HCT116 (cell line): ENCODE data around the gene BAIAP2. TPM values are rescaled to one million over a fixed set of nuclear protein-coding genes. Genes with fewer than 3 reads are reported as not detected.

ENCODE experiments used
- ATAC-seq: fragments of 200-7000 bp; cut with Tn5 transposase; 2 replicates; pipeline ENCODE4 v1.9.1; 2020; ENCODE audit warnings: mild to moderate bottlenecking, moderate library complexity
- BruUV-seq: library from RNA; stranded (reverse); fragments of 400-500 nt; replicated peaks from 2 replicates; lab custom pipeline; 2021; lab: Mats Ljungman, UMichigan
- CTCF ChIA-PET: fragments of 300-600 bp; sonication (Branson Sonifier 250); formaldehyde crosslinking; loops from one replicate; lab custom pipeline; 2021; ENCODE audit warnings: antibody characterized with exemption; lab: Charles Lee
- POLR2A ChIA-PET: fragments of 300-600, 350-600 bp; sonication (Branson Sonifier 250); formaldehyde crosslinking; loops from one replicate; lab custom pipeline; 2021; ENCODE audit warnings: antibody characterized with exemption; lab: Charles Lee
- RAD21 ChIA-PET, 2 experiments: fragments of 300-600 bp; sonication (Branson Sonifier 250); formaldehyde crosslinking; loops; one replicate each; lab custom pipeline; 2023; ENCODE audit warnings: low total read pairs in 2 of 2; ENCODE audit not compliant: uncharacterized antibody in 2 of 2, unreplicated experiment in 2 of 2, low non-redundant PET in 1 of 2; lab: Charles Lee
- DNase-seq: peaks from one replicate; pipeline ENCODE4 v3.0.0-alpha.2; 2010; ENCODE audit warnings: low read depth, low spot score
- H2AFZ ChIP-seq: fragments of 200-600 bp; shearing (Covaris generic), sonication (generic); 2 replicates; pipeline ENCODE4 v1.6.1; 2017; ENCODE audit warnings: low read depth, mixed run types, mixed read lengths, antibody characterized with exemption, low read length; ENCODE audit not compliant: poor library complexity, severe bottlenecking
- H3K27ac ChIP-seq: 2 replicates; pipeline ENCODE4 v1.5.1; 2012; ENCODE audit warnings: low read depth, low read length
- H3K27me3 ChIP-seq: fragments of 200-600 bp; sonication (generic); 2 replicates; pipeline ENCODE4 v1.6.1; 2016; ENCODE audit warnings: mixed run types, low read length, mixed read lengths; ENCODE audit not compliant: insufficient read depth
- H3K36me3 ChIP-seq, 2 experiments: fragments of 200-500 bp in 1 of 2; fragments of 200-600 bp in 1 of 2; sonication (Bioruptor generic) in 1 of 2; sonication (generic) in 1 of 2; 2 replicates each; pipeline versions ENCODE4 v1.5.1 to v1.6.1; 2014 to 2016; ENCODE audit warnings: low read length in 2 of 2, inconsistent platforms in 1 of 2, mixed read lengths in 1 of 2, mixed run types in 1 of 2; ENCODE audit not compliant: insufficient read depth in 2 of 2, control insufficient read depth in 1 of 2
- H3K4me1 ChIP-seq, 2 experiments: fragments of 200-600 bp in 1 of 2; sonication (generic) in 1 of 2; 2 replicates each; pipeline versions ENCODE4 v1.5.1 to v1.6.1; 2012 to 2017; ENCODE audit warnings: low read length in 2 of 2, inconsistent platforms in 1 of 2, mild to moderate bottlenecking in 1 of 2, mixed read lengths in 1 of 2, mixed run types in 1 of 2, moderate library complexity in 1 of 2; ENCODE audit not compliant: insufficient read depth in 2 of 2, control insufficient read depth in 1 of 2
- H3K4me2 ChIP-seq: fragments of 200-600 bp; sonication (generic); 2 replicates; pipeline ENCODE4 v1.6.1; 2017; ENCODE audit warnings: mixed run types, low read length, mixed read lengths
- H3K4me3 ChIP-seq, 2 experiments: fragments of 200-600 bp in 1 of 2; sonication (generic) in 1 of 2; replicated peaks in 1 of 2; 2 replicates each; pipeline ENCODE4 v1.5.1; 2011 to 2016; ENCODE audit warnings: low read length in 2 of 2, control low read depth in 1 of 2, low read depth in 1 of 2, mild to moderate bottlenecking in 1 of 2, mixed read lengths in 1 of 2, mixed run types in 1 of 2
- H3K79me2 ChIP-seq: fragments of 200-600 bp; sonication (generic); 2 replicates; pipeline ENCODE4 v1.6.1; 2017; ENCODE audit warnings: mild to moderate bottlenecking, mixed run types, low read length, moderate library complexity, mixed read lengths; ENCODE audit not compliant: insufficient read depth
- H3K9ac ChIP-seq: fragments of 200-600 bp; sonication (generic); 2 replicates; pipeline ENCODE4 v1.6.1; 2016; ENCODE audit warnings: low read length, mixed read lengths
- H3K9me2 ChIP-seq: fragments of 200-600 bp; sonication (generic), shearing (Covaris generic); 2 replicates; pipeline ENCODE4 v1.6.1; 2017; ENCODE audit warnings: mixed run types, mild to moderate bottlenecking, moderate library complexity; ENCODE audit not compliant: insufficient read depth
- H3K9me3 ChIP-seq, 2 experiments: fragments of 200-500 bp in 1 of 2; fragments of 200-600 bp in 1 of 2; sonication (Bioruptor generic) in 1 of 2; sonication (generic) in 1 of 2; 2 replicates each; pipeline ENCODE4 v1.6.1; 2014 to 2017; ENCODE audit warnings: low read length in 2 of 2, mixed read lengths in 2 of 2, inconsistent platforms in 1 of 2, low read depth in 1 of 2, mild to moderate bottlenecking in 1 of 2, mixed run types in 1 of 2, moderate library complexity in 1 of 2; ENCODE audit not compliant: control insufficient read depth in 1 of 2, insufficient read depth in 1 of 2
- H4K20me1 ChIP-seq: fragments of 200-600 bp; sonication (generic), shearing (Covaris generic); 2 replicates; pipeline ENCODE4 v1.6.1; 2017; ENCODE audit warnings: mixed run types, mild to moderate bottlenecking, moderate library complexity; ENCODE audit not compliant: insufficient read depth
- ATF3 ChIP-seq: IDR thresholded peaks from 2 replicates; pipeline ENCODE4 v1.6.1; 2012
- CBX3 ChIP-seq: IDR thresholded peaks from 2 replicates; pipeline ENCODE4 v1.6.1; 2012; ENCODE audit warnings: low read depth
- CTCF ChIP-seq, 3 experiments: fragments of 200-600 bp in 1 of 3; sonication (generic) in 1 of 3; IDR thresholded peaks in 2 of 3; conservative IDR thresholded peaks in 1 of 3; 2 replicates each; pipeline ENCODE4 v1.5.1; 2012 to 2017; ENCODE audit warnings: low read depth in 2 of 3, low read length in 2 of 3, antibody characterized with exemption in 1 of 3, borderline replicate concordance in 1 of 3, control low read depth in 1 of 3, mild to moderate bottlenecking in 1 of 3, mixed read lengths in 1 of 3, mixed run types in 1 of 3, moderate library complexity in 1 of 3; ENCODE audit not compliant: insufficient read depth in 1 of 3
- EGR1 ChIP-seq: IDR thresholded peaks from 2 replicates; pipeline ENCODE4 v1.6.1; 2012; ENCODE audit warnings: low read depth
- ELF1 ChIP-seq: IDR thresholded peaks from 2 replicates; pipeline ENCODE4 v1.6.1; 2012; ENCODE audit warnings: low read depth, borderline replicate concordance
- EZH2 ChIP-seq: fragments of 200-600 bp; sonication (generic); IDR thresholded peaks from 2 replicates; pipeline ENCODE4 v1.6.1; 2017; ENCODE audit warnings: antibody characterized with exemption, mixed run types
- EZH2phosphoT487 ChIP-seq: fragments of 200-600 bp; IDR thresholded peaks from 2 replicates; pipeline ENCODE4 v1.6.1; 2018; ENCODE audit warnings: antibody characterized with exemption, borderline replicate concordance
- JUND ChIP-seq: IDR thresholded peaks from 2 replicates; pipeline ENCODE4 v1.6.1; 2012
- MAX ChIP-seq: IDR thresholded peaks from 2 replicates; pipeline ENCODE4 v1.6.1; 2012
- POLR2A ChIP-seq: IDR thresholded peaks from 2 replicates; pipeline ENCODE4 v1.7.0; 2011; ENCODE audit warnings: borderline replicate concordance; ENCODE audit not compliant: insufficient read depth, insufficient read length; ENCODE audit errors: extremely low read depth
- POLR2AphosphoS5 ChIP-seq: IDR thresholded peaks from 2 replicates; pipeline ENCODE4 v1.6.1; 2011; ENCODE audit warnings: mild to moderate bottlenecking, low read depth, low read length, moderate library complexity
- SRF ChIP-seq: IDR thresholded peaks from 2 replicates; pipeline ENCODE4 v1.6.1; 2012; ENCODE audit warnings: low read depth
- TCF7L2 ChIP-seq: IDR thresholded peaks from 2 replicates; pipeline ENCODE4 v1.7.0; 2011; ENCODE audit warnings: borderline replicate concordance, inconsistent platforms; ENCODE audit not compliant: insufficient read depth, insufficient read length; ENCODE audit errors: extremely low read depth
- ZBTB33 ChIP-seq: IDR thresholded peaks from 2 replicates; pipeline ENCODE4 v1.6.1; 2011; ENCODE audit warnings: mild to moderate bottlenecking, low read length, moderate library complexity; ENCODE audit not compliant: insufficient replicate concordance; ENCODE audit errors: extremely low read depth
- intact Hi-C: fragments of 100-400 bp; cut with micrococcal nuclease; formaldehyde crosslinking; loops from 2 replicates; pipeline ENCODE4 v1.10.0; 2022
- total RNA-seq: library from RNA; stranded (reverse); gene quantifications from one replicate; pipeline ENCODE4 v1.2.1, GENCODE V29; 2021; ENCODE audit not compliant: unreplicated experiment

Gene BAIAP2
- total RNA-seq, 1 experiment from 2014 or later: 105 TPM

GRCh38 chr17:81142301-81143199, 107.6 kb downstream of the BAIAP2 start (continued):
- TF ChIP-seq ZBTB33 (no peak), POLR2A (no peak), ATF3 (no peak), ELF1 (no peak)

- intact Hi-C loops: loop anchor here (5.0 kb wide), 2 partner anchors 329 to 344 kb away; no protein-coding TSS in a partner anchor
- H3K27me3 ChIP-seq: no peaks in the 10 kb centered on the region
- no peaks in the 10 kb centered on the region for H3K36me3 ChIP-seq
- ChIA-PET POLR2A (interaction anchor here (0.5 kb wide), 1 partner anchor 365 kb away, joined by 3 read pairs; no protein-coding TSS in a partner anchor), RAD21 (interaction anchor here (0.6 to 1.3 kb wide), 6 partner anchors 24 to 342 kb away, joined by 3 to 7 read pairs (median 4); no protein-coding TSS in a partner anchor), CTCF (interaction anchor here (0.6 to 2.2 kb wide), 12 partner anchors 9 to 394 kb away, joined by 3 to 11 read pairs (median 4); partner anchors contain the start of genes CEP131, NDUFAF8 and TEPSIN)
- H3K9me2 ChIP-seq: no peaks in the 10 kb centered on the region
- no peak overlapping the region; the same call in 1 of the 2 replicates for H3K9ac ChIP-seq
- peaks cover 6 to 12% of the 10 kb centered on the region in 2 experiments; a peak in 3 of 4 replicates for H3K4me1 ChIP-seq
- H2AFZ ChIP-seq: peak overlapping the region; percentile 82
- no peaks in the 10 kb centered on the region for H4K20me1 ChIP-seq
- no peaks in the 10 kb centered on the region for H3K79me2 ChIP-seq
- BruUV-seq: no TSS peak
- H3K4me2 ChIP-seq: peak overlapping the region; percentile 49
- DNase-seq (no peak), ATAC-seq (peak; percentile 32)
- H3K27ac ChIP-seq: peak overlapping the region; percentile 25; the same call in 1 of the 2 replicates
- no peak overlapping the region for H3K4me3 ChIP-seq
- H3K9me3 ChIP-seq: no peaks in the 10 kb centered on the region
- TF ChIP-seq CBX3 (no peak), ATF3 (no peak), EGR1 (no peak), MAX (no peak), SRF (no peak), POLR2AphosphoS5 (no peak), EZH2 (no peak), JUND (no peak), TCF7L2 (no peak), EZH2phosphoT487 (no peak), CTCF (IDR thresholded peaks at IDR 0.05 in 2 of 3, conservative IDR thresholded peaks at IDR 0.05 in 1 of 3; ENCODE audit: borderline replicate concordance in 1 of 3, insufficient read depth in 1 of 3, low read depth in 2 of 3, low read length in 2 of 3) (no peak)
Observed at GRCh38 chr17:81143200-81143527, 108.2 kb downstream of the BAIAP2 start.
